ENCODE measurements around the gene C1QTNF6. TPM values are rescaled to one million over a fixed set of nuclear protein-coding genes. Genes with fewer than 3 reads are reported as not detected.

Gene C1QTNF6
- total and polyA plus RNA-seq, 2 of the 8 experiments (the other 6 are each of a cell fraction or from before 2014, with no cell fraction given): 3.1 to 6.5 TPM

DNA sequence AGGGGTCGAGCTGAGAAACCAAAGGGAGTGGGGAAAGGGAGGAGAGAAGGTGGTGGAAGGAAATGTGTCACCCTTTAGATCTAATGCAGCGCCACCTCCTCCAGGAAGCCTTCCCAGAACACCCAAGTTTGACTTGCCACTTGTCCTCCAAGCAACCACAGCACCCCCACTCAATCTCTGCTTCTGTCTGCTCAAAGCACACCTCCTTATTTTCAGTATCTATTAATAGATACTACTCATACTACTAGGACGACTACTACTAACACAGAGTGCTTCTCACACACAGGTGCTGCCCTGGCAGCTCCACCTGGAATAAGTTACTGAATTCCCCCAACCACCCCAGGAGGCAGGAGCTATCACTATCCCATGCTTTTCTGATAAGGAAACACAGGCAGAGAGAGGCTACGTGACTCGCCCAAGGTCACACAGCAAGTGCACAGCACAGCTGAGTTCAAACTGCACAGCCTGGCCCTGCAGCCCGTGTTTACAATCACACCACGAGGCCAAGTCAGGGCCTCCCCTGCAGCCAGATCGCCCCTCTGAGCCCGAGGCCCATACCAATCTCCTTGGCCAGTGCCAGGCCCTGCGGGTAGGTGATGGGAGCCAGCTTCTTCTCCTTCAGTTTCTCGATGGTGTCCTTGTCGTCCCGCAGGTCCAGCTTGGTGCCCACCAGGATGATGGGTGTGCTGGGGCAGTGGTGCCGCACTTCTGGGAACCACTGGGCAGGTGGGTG lies 42.8 kb upstream of the C1QTNF6 start (continued):
- TF ChIP-seq POLR2AphosphoS5 (IDR thresholded peaks at IDR 0.05; ENCODE audit: low read depth, low read length): no peak
- no peak for TF ChIP-seq RBBP5 (IDR thresholded peaks at IDR 0.05; ENCODE audit: borderline replicate concordance, low read depth, low read length)
- TF ChIP-seq NRF1 (IDR thresholded peaks at IDR 0.05; ENCODE audit: low read depth, low read length): no peak
- no peak for TF ChIP-seq CBX8 (IDR thresholded peaks at IDR 0.05; ENCODE audit: borderline replicate concordance, low read depth, low read length)

All from H1 (cell line).